HG03159 (cell line): Measurements from ENCODE around the gene HACD1.
"Not testable (repeated sequence)": the region's sequence is repeated elsewhere in the genome, so short reads cannot be mapped to it uniquely, and the experiment has no call there.

Experiments used
- ATAC-seq: cut with Tn5 transposase; IDR thresholded peaks from one replicate; pipeline ENCODE4 v1.9.1; 2021; ENCODE audit warnings: mild to moderate bottlenecking, moderate library complexity; ENCODE audit not compliant: unreplicated experiment

HACD1 gene

DNA sequence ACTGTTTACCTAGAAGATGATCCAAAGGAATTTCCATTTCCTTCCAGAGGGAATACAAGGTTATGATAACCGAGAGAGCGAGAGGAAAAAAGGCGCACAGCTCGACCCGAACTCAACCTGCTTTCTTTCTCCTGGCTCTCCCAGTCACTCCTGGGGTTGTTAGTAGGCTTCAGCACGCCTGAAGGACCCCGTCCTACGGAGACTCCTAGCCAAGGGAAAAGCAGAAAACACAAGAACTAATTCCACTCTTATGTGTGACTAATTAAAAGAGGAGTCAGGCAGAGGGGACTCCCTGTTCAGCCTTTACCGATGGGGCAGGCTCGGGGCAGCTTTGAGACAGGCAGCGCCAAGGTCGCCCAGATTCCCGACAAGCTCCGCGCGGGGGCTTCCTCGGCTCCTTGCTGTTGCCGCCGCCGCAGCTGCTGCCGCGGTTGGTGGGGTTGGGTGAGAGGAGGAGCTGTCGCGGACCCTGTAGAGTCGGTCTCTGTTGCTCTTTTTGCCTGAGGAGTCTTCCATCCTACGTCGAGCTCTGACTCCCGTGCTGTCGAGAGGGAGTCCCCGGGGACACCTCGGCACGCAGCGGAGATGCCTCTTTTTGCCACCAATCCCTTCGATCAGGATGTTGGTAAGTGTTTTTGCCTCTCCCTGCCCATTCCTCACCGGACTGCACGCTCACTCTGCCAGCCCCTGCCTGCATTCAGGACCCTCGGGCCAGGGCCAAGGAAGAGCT, 26.7 kb upstream of the HACD1 start, which contains the start of gene STAM:
Gene STAM, plus strand, starts transcription at position 397 of the 730 bp plus-strand sequence. Its CDS starts 189 bp downstream, at position 586.
- ATAC-seq = peak; percentile 83

DNA sequence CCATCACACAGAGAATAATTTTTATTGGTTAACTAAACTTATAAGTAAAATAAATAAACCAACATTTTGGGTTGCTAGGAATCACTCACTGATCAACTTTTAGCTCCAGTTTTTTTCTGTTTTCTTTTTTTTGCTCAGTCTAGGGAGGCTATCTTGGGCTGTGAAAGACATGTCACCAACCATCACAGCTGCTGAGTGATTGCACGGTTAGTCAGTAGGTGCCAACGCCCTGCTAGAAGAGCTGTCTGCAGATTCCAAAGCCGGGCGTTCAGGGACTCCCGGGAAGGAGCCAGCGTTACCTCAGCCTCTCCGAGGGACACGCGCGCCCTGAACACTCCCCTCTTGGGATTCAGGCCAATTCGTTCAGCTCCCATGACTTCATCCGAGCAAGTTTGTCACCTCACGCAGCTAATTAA, 26.2 kb upstream of the HACD1 start:
- ATAC-seq = peak; percentile 25

- no peak for ATAC-seq
Measured at GRCh38 chr10:17640331-17640816, 23.2 kb upstream of the HACD1 start.

DNA sequence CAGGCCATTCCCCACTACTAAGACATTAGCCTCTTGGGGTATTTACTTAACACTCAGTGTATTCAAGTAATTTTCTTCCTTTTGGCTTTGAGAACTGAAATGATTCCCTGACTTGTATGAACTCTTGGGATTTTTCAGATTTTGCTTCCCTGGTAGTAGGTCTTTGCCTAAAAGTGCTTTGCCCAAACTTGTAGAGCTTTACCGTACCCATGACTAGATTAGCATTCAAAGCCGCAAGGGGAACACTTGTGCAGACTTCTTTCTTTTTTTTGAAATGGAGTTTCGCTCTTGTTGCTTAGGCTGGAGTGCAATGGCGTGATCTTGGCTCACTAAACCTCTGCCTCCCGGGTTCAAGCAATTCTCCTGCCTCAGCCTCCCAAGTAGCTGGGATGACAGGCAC, 20.7 kb upstream of the HACD1 start:
- no peak for ATAC-seq

DNA sequence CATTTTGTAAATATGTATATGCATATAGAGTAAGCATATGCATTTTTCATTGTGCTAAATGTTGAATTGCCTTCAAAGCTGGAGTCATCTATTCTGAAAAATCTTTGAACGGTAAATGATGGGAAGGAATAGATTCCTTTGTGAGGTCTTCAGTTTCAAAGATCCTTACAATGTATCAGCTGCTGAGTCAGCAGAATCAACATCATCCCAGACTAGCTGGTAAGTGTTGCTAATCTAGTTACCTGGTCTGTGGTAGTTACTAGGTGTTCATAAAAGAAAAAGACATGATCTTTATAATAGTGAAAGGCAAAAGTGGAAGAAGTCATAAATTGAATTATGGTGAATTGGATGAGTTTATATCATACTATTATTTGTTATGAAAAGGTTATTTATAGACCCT, 16.2 kb upstream of the HACD1 start:
- no peak for ATAC-seq

GRCh38 chr10:17632590-17632989, 15.4 kb upstream of the HACD1 start:
- ATAC-seq = not testable (repeated sequence)

DNA sequence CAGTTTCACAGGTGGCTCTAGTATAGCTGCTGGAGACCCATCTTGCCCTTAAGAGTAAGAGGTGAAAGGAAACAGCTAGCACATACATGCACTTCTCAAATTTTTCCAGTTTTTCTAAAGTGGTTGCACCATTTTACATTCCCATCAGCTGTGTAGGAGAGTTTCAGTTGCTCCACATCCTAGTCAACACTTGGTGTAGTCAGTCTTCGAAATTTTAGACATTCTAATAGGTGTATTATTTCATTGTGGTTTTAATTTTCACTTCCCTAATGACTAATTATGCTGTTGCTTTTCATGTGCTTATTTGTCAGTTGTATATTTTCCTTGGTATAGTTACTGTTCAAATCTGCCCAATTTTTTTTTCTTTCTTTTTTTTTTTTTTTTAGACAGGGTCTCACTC, 9.5 kb upstream of the HACD1 start:
- ATAC-seq = no peak

- ATAC-seq = no peak
Measured at GRCh38 chr10:17624996-17625395, 7.8 kb upstream of the HACD1 start.

- no peak for ATAC-seq
Measured at GRCh38 chr10:17622061-17622460, 4.9 kb upstream of the HACD1 start.

- peak; percentile 47 for ATAC-seq
Measured at GRCh38 chr10:17616403-17617030, 657 bp downstream of the HACD1 start.

- ATAC-seq = no peak
Measured at GRCh38 chr10:17609523-17610079, 7.6 kb downstream of the HACD1 start.

DNA sequence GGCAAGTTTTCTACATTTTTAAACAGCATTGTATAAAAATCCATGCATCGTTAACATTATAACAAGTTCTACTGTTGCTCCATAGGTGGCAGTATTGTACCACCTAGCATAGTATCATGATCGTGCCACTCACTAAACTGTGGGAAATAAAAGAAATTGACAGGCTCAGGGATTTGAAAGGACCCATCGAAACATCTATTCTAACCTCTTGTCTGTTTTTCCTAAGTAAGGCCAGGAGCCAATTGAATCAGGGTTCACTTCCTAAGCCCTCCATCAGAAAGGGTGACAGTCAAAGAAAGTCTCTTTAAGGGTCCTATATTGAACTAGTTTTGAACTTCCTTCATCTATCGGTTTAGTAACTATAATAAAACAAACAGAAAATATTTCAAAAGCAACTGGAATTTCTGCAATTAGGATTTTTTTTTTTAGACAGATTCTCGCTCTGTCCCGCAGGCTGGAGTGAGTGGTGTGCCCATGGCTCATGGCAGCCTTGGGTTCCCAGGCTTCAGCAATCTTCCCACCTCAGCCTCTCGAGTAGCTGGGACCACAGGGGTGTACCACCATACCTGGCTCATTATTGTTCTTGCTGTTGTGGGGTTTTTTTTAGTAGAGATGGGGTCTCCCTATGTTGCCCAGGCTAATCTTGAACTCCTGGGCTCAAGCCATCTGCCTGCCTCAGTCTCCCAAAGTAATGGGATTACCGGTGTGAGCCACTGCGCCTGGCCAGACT, 9.4 kb downstream of the HACD1 start:
- ATAC-seq = peak; percentile 89

GRCh38 chr10:17607060-17607459, 10.1 kb downstream of the HACD1 start:
- no peak for ATAC-seq

- ATAC-seq = no peak
Measured at GRCh38 chr10:17606547-17607040, 10.6 kb downstream of the HACD1 start.

- no peak for ATAC-seq
Measured at GRCh38 chr10:17605936-17606335, 11.2 kb downstream of the HACD1 start.

- ATAC-seq = no peak
Measured at GRCh38 chr10:17599089-17599488, 18.1 kb downstream of the HACD1 start.

DNA sequence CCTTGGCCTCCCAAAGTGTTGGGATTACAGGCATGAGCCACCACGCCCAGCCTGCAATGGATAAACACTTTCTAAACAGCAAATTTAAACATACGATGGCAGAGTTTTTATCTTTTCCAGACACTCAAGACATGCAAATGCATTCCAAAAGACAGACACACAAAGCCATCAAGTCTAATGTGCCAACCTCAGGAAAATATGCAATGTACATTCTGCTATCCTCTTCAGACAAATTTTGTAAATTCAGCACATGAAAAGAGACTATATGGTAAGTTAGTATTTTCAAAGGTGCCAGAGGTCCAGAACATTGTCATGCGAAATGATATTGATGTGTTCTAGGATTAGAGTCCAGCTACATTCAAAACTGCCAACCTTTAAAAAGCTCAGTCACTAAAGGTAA, 19.8 kb downstream of the HACD1 start:
- ATAC-seq = no peak

- ATAC-seq = no peak
Measured at GRCh38 chr10:17590969-17591645, 26.1 kb downstream of the HACD1 start.

- ATAC-seq = not testable (repeated sequence)
Measured at GRCh38 chr10:17589316-17589715, 27.9 kb downstream of the HACD1 start.

DNA sequence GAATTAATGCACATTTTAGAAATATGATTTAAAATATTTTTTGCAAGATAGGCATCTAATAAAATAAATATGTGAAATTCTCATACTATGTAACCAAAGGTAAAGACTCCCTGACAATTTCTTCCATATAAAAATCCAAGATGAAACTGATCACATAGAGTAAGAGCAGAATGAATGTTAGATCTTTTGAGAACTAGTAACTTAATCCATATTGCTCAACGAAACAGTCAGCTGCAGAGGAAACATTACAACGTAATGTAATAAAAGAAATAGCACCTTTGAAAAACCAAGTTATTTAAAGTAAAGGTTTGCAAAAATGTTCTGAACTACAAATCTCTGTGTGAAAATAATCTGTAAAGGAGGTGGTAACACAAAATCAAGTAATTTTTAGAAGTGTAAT, 28.8 kb downstream of the HACD1 start:
- no peak for ATAC-seq

GRCh38 chr10:17587321-17587720, 29.9 kb downstream of the HACD1 start:
- not testable (repeated sequence) for ATAC-seq
